HG02973 (cell line): Measurements from ENCODE around the gene ITPR1.
A peak's percentile ranks its signal among the peaks of the same experiment; 100 is the strongest.

ENCODE experiments used
- ATAC-seq: cut with Tn5 transposase; IDR thresholded peaks from one replicate; pipeline ENCODE4 v1.9.1; 2021; ENCODE audit warnings: moderate library complexity; ENCODE audit not compliant: unreplicated experiment

The ITPR1 gene

GRCh38 chr3:4678320-4678719, 185.2 kb downstream of the ITPR1 start:
- no peak for ATAC-seq

GRCh38 chr3:4680227-4680691, 187.1 kb downstream of the ITPR1 start:
- ATAC-seq, result no peak

- ATAC-seq, result no peak
Measured at GRCh38 chr3:4680871-4681300, 187.7 kb downstream of the ITPR1 start.

GRCh38 chr3:4681301-4681700, 188.2 kb downstream of the ITPR1 start:
- no peak for ATAC-seq

GRCh38 chr3:4684117-4684516, 191.0 kb downstream of the ITPR1 start:
- ATAC-seq, result no peak

- no peak for ATAC-seq
Measured at GRCh38 chr3:4684976-4685375, 191.8 kb downstream of the ITPR1 start.

- no peak for ATAC-seq
Measured at GRCh38 chr3:4685673-4686345, 192.7 kb downstream of the ITPR1 start.

GRCh38 chr3:4686619-4687018, 193.5 kb downstream of the ITPR1 start:
- ATAC-seq, result no peak

- no peak for ATAC-seq
Measured at GRCh38 chr3:4687167-4687566, 194.0 kb downstream of the ITPR1 start.

GRCh38 chr3:4687596-4687995, 194.4 kb downstream of the ITPR1 start:
- ATAC-seq, result no peak

- no peak for ATAC-seq
Measured at GRCh38 chr3:4688411-4688810, 195.3 kb downstream of the ITPR1 start.

GRCh38 chr3:4689021-4689420, 195.9 kb downstream of the ITPR1 start:
- ATAC-seq, result no peak

GRCh38 chr3:4690277-4690676, 197.1 kb downstream of the ITPR1 start:
- no peak for ATAC-seq

- peak; percentile 86 for ATAC-seq
Measured at GRCh38 chr3:4693620-4694019, 200.5 kb downstream of the ITPR1 start.

GRCh38 chr3:4695846-4696245, 202.7 kb downstream of the ITPR1 start:
- no peak for ATAC-seq

- ATAC-seq, result no peak
Measured at GRCh38 chr3:4696266-4696665, 203.1 kb downstream of the ITPR1 start.

GRCh38 chr3:4698125-4698821, 205.1 kb downstream of the ITPR1 start:
- no peak for ATAC-seq

GRCh38 chr3:4703054-4703480, 209.9 kb downstream of the ITPR1 start:
- no peak for ATAC-seq

GRCh38 chr3:4704552-4704951, 211.4 kb downstream of the ITPR1 start:
- no peak for ATAC-seq

GRCh38 chr3:4707324-4707723, 214.2 kb downstream of the ITPR1 start:
- no peak for ATAC-seq

- ATAC-seq, result no peak
Measured at GRCh38 chr3:4708230-4708629, 215.1 kb downstream of the ITPR1 start.

GRCh38 chr3:4709341-4709740, 216.2 kb downstream of the ITPR1 start:
- no peak for ATAC-seq
